HepG2 (cell line): ENCODE data around the gene NRL. TPM values are rescaled to one million over a fixed set of nuclear protein-coding genes. Genes with fewer than 3 reads are reported as not detected.

Experiments
- ATAC-seq: fragments of 200-7000 bp; cut with Tn5 transposase; 3 replicates; pipeline ENCODE4 v1.9.1; 2020; ENCODE audit warnings: mild to moderate bottlenecking, moderate library complexity
- BruUV-seq: library from RNA; stranded (reverse); fragments of 400-500 nt; replicated peaks from 2 replicates; lab custom pipeline; 2021; lab: Mats Ljungman, UMichigan
- CTCF ChIA-PET: fragments of 300-600 bp; formaldehyde crosslinking; extraction: SDS; loops from one replicate; lab custom pipeline; 2021; ENCODE audit warnings: low total read pairs, inconsistent platforms, low intra/inter-chr PET ratio; lab: Yijun Ruan, JAX
- POLR2A ChIA-PET: fragments of 350-600 bp; sonication (Branson Sonifier 250); formaldehyde crosslinking; loops from one replicate; lab custom pipeline; 2020; ENCODE audit warnings: antibody characterized with exemption, inconsistent platforms; lab: Yijun Ruan, JAX
- DNase-seq: peaks from one replicate; pipeline ENCODE4 v3.0.0-alpha.2; 2015; ENCODE audit warnings: low spot score
- FAIRE-seq: peaks from 3 replicates; lab custom pipeline; 2011; peaks lifted over from hg19 to GRCh38; lab: Jason Lieb, UNC
- H2AFZ ChIP-seq: one replicate; pipeline ENCODE4 v1.6.1; 2011; ENCODE audit warnings: low read length, inconsistent platforms
- H3K27ac ChIP-seq: fragments of 300-600 bp; 3 replicates; pipeline ENCODE4 v1.8.0; 2011; ENCODE audit warnings: mixed run types, mild to moderate bottlenecking, mixed read lengths, low read length, inconsistent platforms; ENCODE audit not compliant: insufficient read depth; ENCODE audit errors: extremely low read length
- H3K27me3 ChIP-seq, 2 experiments: fragments of 200-600 bp in 1 of 2; 2 replicates in 1 of 2; 3 replicates in 1 of 2; pipeline versions ENCODE4 v1.6.0 to v1.8.0; 2011; ENCODE audit warnings: low read length in 2 of 2, mild to moderate bottlenecking in 2 of 2, moderate library complexity in 2 of 2, inconsistent platforms in 1 of 2; ENCODE audit not compliant: insufficient read depth in 2 of 2, control insufficient read depth in 1 of 2
- H3K36me3 ChIP-seq, 2 experiments: fragments of 200-600 bp in 1 of 2; replicated peaks in 1 of 2; 2 replicates in 1 of 2; 3 replicates in 1 of 2; pipeline versions ENCODE4 v1.5.1 to v1.8.0; 2011; ENCODE audit warnings: low read length in 2 of 2, inconsistent platforms in 1 of 2; ENCODE audit not compliant: insufficient read depth in 2 of 2, control insufficient read depth in 1 of 2
- H3K4me1 ChIP-seq: 2 replicates; pipeline ENCODE4 v1.5.1; 2012; ENCODE audit warnings: low read length, inconsistent platforms; ENCODE audit not compliant: insufficient read depth
- H3K4me2 ChIP-seq: 2 replicates; pipeline ENCODE4 v1.6.0; 2011; ENCODE audit warnings: low read depth, low read length, inconsistent platforms
- H3K4me3 ChIP-seq, 3 experiments: fragments of 200-600 bp in 1 of 3; sonication (generic), shearing (Covaris generic) in 1 of 3; replicated peaks in 1 of 3; 2 replicates each; pipeline ENCODE4 v1.5.1; 2011 to 2016; ENCODE audit warnings: low read length in 3 of 3, inconsistent platforms in 2 of 3, low read depth in 2 of 3, mild to moderate bottlenecking in 2 of 3, control low read depth in 1 of 3, mixed read lengths in 1 of 3; ENCODE audit not compliant: insufficient read depth in 1 of 3
- H3K79me2 ChIP-seq: one replicate; pipeline ENCODE4 v1.6.1; 2011; ENCODE audit warnings: low read length, inconsistent platforms; ENCODE audit not compliant: insufficient read depth
- H3K9ac ChIP-seq: 2 replicates; pipeline ENCODE4 v1.6.0; 2011; ENCODE audit warnings: mild to moderate bottlenecking, low read depth, low read length, inconsistent platforms; ENCODE audit not compliant: insufficient read depth
- H3K9me3 ChIP-seq: 2 replicates; pipeline ENCODE4 v1.5.1; 2012; ENCODE audit warnings: mild to moderate bottlenecking, low read length
- H4K20me1 ChIP-seq: 2 replicates; pipeline ENCODE4 v1.6.0; 2011; ENCODE audit warnings: inconsistent platforms, mild to moderate bottlenecking, low read length, moderate library complexity; ENCODE audit not compliant: insufficient read depth
- CHD4 ChIP-seq: fragments of 200-600 bp; sonication (generic); IDR thresholded peaks from 2 replicates; pipeline ENCODE4 v1.7.0; 2017; ENCODE audit warnings: mild to moderate bottlenecking, low read length, borderline replicate concordance
- DNMT3B ChIP-seq: conservative IDR thresholded peaks from 2 replicates; pipeline ENCODE4 v1.6.1; 2016; ENCODE audit warnings: missing biosample characterization, control low read depth
- KLF15 ChIP-seq: sonication (generic); formaldehyde crosslinking; IDR thresholded peaks from 2 replicates; pipeline ENCODE4 v1.8.1; 2023; ENCODE audit warnings: borderline replicate concordance, mild to moderate bottlenecking, inconsistent platforms, missing genetic modification reagents, mixed read lengths
- MEF2D ChIP-seq: sonication (generic); formaldehyde crosslinking; IDR thresholded peaks from 2 replicates; pipeline ENCODE4 v1.5.1; 2020; ENCODE audit warnings: mild to moderate bottlenecking, missing genetic modification reagents
- MTA3 ChIP-seq: sonication (generic); formaldehyde crosslinking; IDR thresholded peaks from 2 replicates; pipeline ENCODE4 v1.4.0; 2020; ENCODE audit warnings: missing genetic modification reagents
- PITX1 ChIP-seq: sonication (generic); formaldehyde crosslinking; IDR thresholded peaks from 2 replicates; pipeline ENCODE4 v1.5.1; 2020; ENCODE audit warnings: mild to moderate bottlenecking, missing genetic modification reagents
- ZKSCAN5 ChIP-seq: sonication (generic); formaldehyde crosslinking; IDR thresholded peaks from 2 replicates; pipeline ENCODE4 v1.5.1; 2020; ENCODE audit warnings: mild to moderate bottlenecking, missing genetic modification reagents
- ZNF264 ChIP-seq: sonication (generic); formaldehyde crosslinking; IDR thresholded peaks from 2 replicates; pipeline ENCODE4 v1.4.0; 2020; ENCODE audit warnings: missing genetic modification reagents
- ZNF629 ChIP-seq: sonication (generic); formaldehyde crosslinking; conservative IDR thresholded peaks from 2 replicates; pipeline ENCODE4 v1.5.0; 2020; ENCODE audit warnings: missing genetic modification reagents
- ZNF703 ChIP-seq: sonication (generic); formaldehyde crosslinking; IDR thresholded peaks from 2 replicates; pipeline ENCODE4 v1.5.1; 2020; ENCODE audit warnings: missing genetic modification reagents, mild to moderate bottlenecking, moderate library complexity, borderline replicate concordance
- WGBS: methylation state at CpG from one replicate; pipeline ENCODE4 v1.1.6; 2017; ENCODE audit warnings: low lambda C conversion rate; 5-methylcytosine and 5-hydroxymethylcytosine counted together
- in situ Hi-C: cut with HindIII; loops from 2 replicates; pipeline ENCODE4 v1.10.0; 2017; ENCODE audit warnings: low pct_unique_long_range_greater_than_20kb; ENCODE audit not compliant: extremely low pct_ligation_motif_present
- intact Hi-C: fragments of 100-400 bp; cut with micrococcal nuclease; formaldehyde crosslinking; loops from one replicate; pipeline ENCODE4 v1.10.0; 2022; ENCODE audit not compliant: unreplicated experiment
- polyA plus RNA-seq, 8 experiments: library from polyadenylated mRNA; depleted of rRNA in 3 of 8; stranded (reverse) in 7 of 8; unstranded in 1 of 8; fragments of >200 nt; fragmentation: Illumina TruSeq in 4 of 8; extraction: Trizol in 4 of 8; gene quantifications; 2 replicates each; pipeline versions ENCODE4 v1.2.1 to v1.2.3, GENCODE V29; 2011 to 2016; ENCODE audit warnings: low read depth in 4 of 8, missing spikeins in 1 of 8, mixed read lengths in 1 of 8; ENCODE audit not compliant: insufficient read depth in 1 of 8
- total RNA-seq, 5 experiments: library from RNA; depleted of rRNA; stranded (reverse); fragments of >200 nt; fragmentation: Illumina TruSeq; extraction: Trizol; gene quantifications; 2 replicates each; pipeline ENCODE4 v1.2.3, GENCODE V29; 2016; ENCODE audit warnings: low read depth in 1 of 5
- TF ChIP-seq, protein P1 (sequence below): sonication (generic); formaldehyde crosslinking; IDR thresholded peaks from 2 replicates; pipeline ENCODE4 v1.4.0; 2020; ENCODE audit warnings: missing genetic modification reagents, borderline replicate concordance
- TF ChIP-seq, protein P2 (sequence below): sonication (generic); formaldehyde crosslinking; conservative IDR thresholded peaks from 2 replicates; pipeline ENCODE4 v1.8.1; 2023; ENCODE audit warnings: missing genetic modification reagents

Gene NRL
- total and polyA plus RNA-seq, 2 of the 13 experiments (the other 11 are each of a cell fraction or from before 2014, with no cell fraction given): 2.5 to 4.7 TPM

DNA sequence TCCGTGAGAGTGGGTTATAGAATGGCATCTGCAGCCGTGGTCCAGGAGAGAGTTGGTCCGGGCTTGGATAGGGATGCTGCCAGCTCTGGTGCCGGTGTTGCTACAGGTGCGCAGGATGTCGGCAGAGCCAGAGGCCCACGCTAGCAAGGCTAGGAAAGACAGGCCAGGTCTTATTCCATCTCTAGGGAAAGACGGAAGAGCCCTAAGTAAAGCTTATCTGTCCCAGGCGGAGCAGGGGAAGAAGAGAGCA lies 20.8 kb upstream of the NRL start (continued):
- TF ChIP-seq ZNF264 (CRISPR knock-in tag): 0 out of 2 replicates have a peak, but pooled peaks have one; percentile 11

DNA sequence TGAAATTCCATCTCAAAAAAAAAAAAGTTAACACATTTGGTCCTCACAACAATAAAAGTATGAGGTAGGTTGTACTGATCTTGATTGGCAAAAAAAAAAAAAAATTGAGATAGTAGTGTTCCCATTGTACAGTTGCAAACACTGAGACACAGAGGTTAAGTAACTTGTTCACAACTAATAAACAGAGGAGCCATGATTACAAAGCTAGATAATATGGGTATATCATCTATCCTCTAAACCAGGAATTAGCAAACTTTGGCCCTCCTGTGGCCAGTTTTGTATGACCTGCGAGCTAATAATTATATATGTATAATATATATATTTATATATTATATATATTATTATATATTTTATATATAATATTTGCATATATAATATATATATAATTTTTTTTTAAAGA lies 19.0 kb upstream of the NRL start:
- ATAC-seq (no peak), DNase-seq (no peak), FAIRE-seq (no peak)
- TF ChIP-seq ZNF629 (CRISPR knock-in tag) (peak; percentile 90), ZNF703 (CRISPR knock-in tag) (no peak), CHD4 (peak; percentile 45; the same call in 1 of the 2 replicates), ZKSCAN5 (no peak)
- Histone ChIP-seq H3K27me3 (no peaks in the 10 kb centered on the region; a peak in 1 of 5 replicates), H3K9me3 (no peaks in the 10 kb centered on the region), H3K9ac (no peak overlapping the region), H3K4me1 (peaks cover 70% of the 10 kb centered on the region), H4K20me1 (peaks cover 4% of the 10 kb centered on the region; the same call in 1 of the 2 replicates), H3K79me2 (peaks cover 20% of the 10 kb centered on the region), H3K4me2 (no peak overlapping the region), H3K36me3 (peaks cover 9 to 16% of the 10 kb centered on the region in 2 experiments), H3K4me3 (no peak overlapping the region), H2AFZ (no peak overlapping the region), H3K27ac (no peak overlapping the region)
- ChIA-PET CTCF (no interaction called here), POLR2A (interaction anchor here (2.0 to 22.7 kb wide), 4 partner anchors 7 to 39 kb away, joined by 9 to 977 read pairs (median 248); partner anchors contain the start of genes DCAF11, EMC9, NRL and PCK2)
- over 99% methylated on average over 1 of the region's 1 CpG for WGBS
- BruUV-seq: no TSS peak
- intact Hi-C loops: no loop called here
- in situ Hi-C loops: loop anchor here (25.0 kb wide), 1 partner anchor 821 kb away; the partner anchor contains the start of genes BCL2L2, PABPN1 and PPP1R3E

DNA sequence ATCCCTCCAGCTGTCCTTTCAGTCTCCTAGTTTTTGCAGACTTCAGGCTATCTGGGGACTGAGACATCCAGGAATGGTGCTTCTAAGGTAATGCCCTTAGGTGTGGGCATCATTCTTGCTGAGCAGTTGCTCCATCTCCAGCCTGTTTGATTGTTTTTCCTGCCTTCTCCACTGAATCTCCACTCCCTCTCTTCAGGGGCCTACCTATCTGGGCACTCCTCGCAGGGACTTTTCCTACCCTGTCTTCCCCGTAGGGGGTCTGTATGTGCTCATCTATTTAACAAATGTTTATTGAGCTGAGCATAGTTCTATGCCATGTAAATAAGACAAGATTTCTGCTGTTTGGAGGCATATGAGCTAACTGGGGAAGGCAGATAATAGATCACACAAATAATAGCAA lies 18.2 kb upstream of the NRL start:
- Histone ChIP-seq H3K79me2 (peaks cover 15% of the 10 kb centered on the region), H3K36me3 (peaks cover 2 to 9% of the 10 kb centered on the region in 2 experiments), H3K9ac (no peak overlapping the region), H3K4me1 (peaks cover 64% of the 10 kb centered on the region), H2AFZ (no peak overlapping the region), H3K4me2 (no peak overlapping the region), H4K20me1 (peaks cover 4% of the 10 kb centered on the region; the same call in 1 of the 2 replicates), H3K27me3 (no peaks in the 10 kb centered on the region; a peak in 1 of 5 replicates), H3K27ac (no peak overlapping the region), H3K4me3 (no peak overlapping the region), H3K9me3 (no peaks in the 10 kb centered on the region)
- ChIA-PET POLR2A (interaction anchor here (1.5 to 22.7 kb wide), 5 partner anchors 8 to 38 kb away, joined by 4 to 977 read pairs (median 16); partner anchors contain the start of genes DCAF11, EMC9, NRL and PCK2), CTCF (no interaction called here)
- WGBS: 86% methylated on average over 2 of the region's 2 CpGs
- BruUV-seq: no TSS peak
- no peak for DNase-seq
- no peak for FAIRE-seq
- in situ Hi-C loops (loop anchor here (25.0 kb wide), 1 partner anchor 821 kb away; the partner anchor contains the start of genes BCL2L2, PABPN1 and PPP1R3E), intact Hi-C loops (no loop called here)
- TF ChIP-seq, protein P1, sequence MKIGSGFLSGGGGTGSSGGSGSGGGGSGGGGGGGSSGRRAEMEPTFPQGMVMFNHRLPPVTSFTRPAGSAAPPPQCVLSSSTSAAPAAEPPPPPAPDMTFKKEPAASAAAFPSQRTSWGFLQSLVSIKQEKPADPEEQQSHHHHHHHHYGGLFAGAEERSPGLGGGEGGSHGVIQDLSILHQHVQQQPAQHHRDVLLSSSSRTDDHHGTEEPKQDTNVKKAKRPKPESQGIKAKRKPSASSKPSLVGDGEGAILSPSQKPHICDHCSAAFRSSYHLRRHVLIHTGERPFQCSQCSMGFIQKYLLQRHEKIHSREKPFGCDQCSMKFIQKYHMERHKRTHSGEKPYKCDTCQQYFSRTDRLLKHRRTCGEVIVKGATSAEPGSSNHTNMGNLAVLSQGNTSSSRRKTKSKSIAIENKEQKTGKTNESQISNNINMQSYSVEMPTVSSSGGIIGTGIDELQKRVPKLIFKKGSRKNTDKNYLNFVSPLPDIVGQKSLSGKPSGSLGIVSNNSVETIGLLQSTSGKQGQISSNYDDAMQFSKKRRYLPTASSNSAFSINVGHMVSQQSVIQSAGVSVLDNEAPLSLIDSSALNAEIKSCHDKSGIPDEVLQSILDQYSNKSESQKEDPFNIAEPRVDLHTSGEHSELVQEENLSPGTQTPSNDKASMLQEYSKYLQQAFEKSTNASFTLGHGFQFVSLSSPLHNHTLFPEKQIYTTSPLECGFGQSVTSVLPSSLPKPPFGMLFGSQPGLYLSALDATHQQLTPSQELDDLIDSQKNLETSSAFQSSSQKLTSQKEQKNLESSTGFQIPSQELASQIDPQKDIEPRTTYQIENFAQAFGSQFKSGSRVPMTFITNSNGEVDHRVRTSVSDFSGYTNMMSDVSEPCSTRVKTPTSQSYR (CRISPR knock-in tag): no peak
- TF ChIP-seq PITX1 (CRISPR knock-in tag) (0 out of 2 replicates have a peak, but pooled peaks have one; percentile 18), MEF2D (CRISPR knock-in tag) (0 out of 2 replicates have a peak, but pooled peaks have one; percentile 7), KLF15 (0 out of 2 replicates have a peak, but pooled peaks have one; percentile 58), MTA3 (CRISPR knock-in tag) (no peak), DNMT3B (CRISPR knock-in tag) (no peak)
- TF ChIP-seq, protein P2, sequence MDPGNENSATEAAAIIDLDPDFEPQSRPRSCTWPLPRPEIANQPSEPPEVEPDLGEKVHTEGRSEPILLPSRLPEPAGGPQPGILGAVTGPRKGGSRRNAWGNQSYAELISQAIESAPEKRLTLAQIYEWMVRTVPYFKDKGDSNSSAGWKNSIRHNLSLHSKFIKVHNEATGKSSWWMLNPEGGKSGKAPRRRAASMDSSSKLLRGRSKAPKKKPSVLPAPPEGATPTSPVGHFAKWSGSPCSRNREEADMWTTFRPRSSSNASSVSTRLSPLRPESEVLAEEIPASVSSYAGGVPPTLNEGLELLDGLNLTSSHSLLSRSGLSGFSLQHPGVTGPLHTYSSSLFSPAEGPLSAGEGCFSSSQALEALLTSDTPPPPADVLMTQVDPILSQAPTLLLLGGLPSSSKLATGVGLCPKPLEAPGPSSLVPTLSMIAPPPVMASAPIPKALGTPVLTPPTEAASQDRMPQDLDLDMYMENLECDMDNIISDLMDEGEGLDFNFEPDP (CRISPR knock-in tag): 0 out of 2 replicates have a peak, but pooled peaks have one; percentile 81
- ATAC-seq: no peak
